Astrocyte (in vitro differentiated cells and primary cell): Measurements from ENCODE around the gene PTPRN2. TPM values are rescaled to one million over a fixed set of nuclear protein-coding genes. Genes with fewer than 3 reads are reported as not detected.

Experiments
- DNase-seq: peaks from one replicate; pipeline ENCODE4 v3.0.0-alpha.2; 2010; ENCODE audit warnings: low read depth
- FAIRE-seq: peaks from 2 replicates; lab custom pipeline; 2011; peaks lifted over from hg19 to GRCh38; lab: Jason Lieb, UNC
- H2AFZ ChIP-seq: 2 replicates; pipeline ENCODE4 v1.6.0; 2012; ENCODE audit warnings: low read depth, low read length, inconsistent platforms
- H3K27ac ChIP-seq: 2 replicates; pipeline ENCODE4 v1.5.1; 2011; ENCODE audit warnings: low read depth, low read length, inconsistent platforms
- H3K27me3 ChIP-seq: 2 replicates; pipeline ENCODE4 v1.6.0; 2011; ENCODE audit warnings: low read length, inconsistent platforms; ENCODE audit not compliant: insufficient read depth
- H3K36me3 ChIP-seq: 2 replicates; pipeline ENCODE4 v1.5.1; 2011; ENCODE audit warnings: low read length, inconsistent platforms; ENCODE audit not compliant: insufficient read depth
- H3K4me1 ChIP-seq: 2 replicates; pipeline ENCODE4 v1.5.1; 2011; ENCODE audit warnings: low read length, inconsistent platforms; ENCODE audit not compliant: insufficient read depth
- H3K4me2 ChIP-seq: 2 replicates; pipeline ENCODE4 v1.6.0; 2012; ENCODE audit warnings: low read length, inconsistent platforms
- H3K4me3 ChIP-seq: 2 replicates; pipeline ENCODE4 v1.5.1; 2011; ENCODE audit warnings: low read depth, mild to moderate bottlenecking, low read length, inconsistent platforms; ENCODE audit not compliant: insufficient read depth
- H3K79me2 ChIP-seq: 2 replicates; pipeline ENCODE4 v1.6.0; 2012; ENCODE audit warnings: mild to moderate bottlenecking, low read length, inconsistent platforms; ENCODE audit not compliant: insufficient read depth
- H3K9ac ChIP-seq: 2 replicates; pipeline ENCODE4 v1.6.0; 2012; ENCODE audit warnings: mild to moderate bottlenecking, low read length, inconsistent platforms
- H3K9me3 ChIP-seq: 2 replicates; pipeline ENCODE4 v1.5.1; 2012; ENCODE audit warnings: low read depth, mild to moderate bottlenecking, low read length, inconsistent platforms; ENCODE audit not compliant: insufficient read depth
- H4K20me1 ChIP-seq: 2 replicates; pipeline ENCODE4 v1.6.0; 2012; ENCODE audit warnings: low read length, inconsistent platforms; ENCODE audit not compliant: insufficient read depth
- H3K27ac Mint-ChIP-seq: one replicate; pipeline ENCODE4 v1.8.0; 2021; ENCODE audit warnings: mild to moderate bottlenecking, mixed read lengths; ENCODE audit not compliant: unreplicated experiment
- H3K27me3 Mint-ChIP-seq: one replicate; pipeline ENCODE4 v1.8.0; 2021; ENCODE audit warnings: low read depth, mixed read lengths; ENCODE audit not compliant: unreplicated experiment
- H3K36me3 Mint-ChIP-seq: one replicate; pipeline ENCODE4 v1.8.0; 2021; ENCODE audit warnings: low read depth, mixed read lengths; ENCODE audit not compliant: unreplicated experiment
- H3K4me1 Mint-ChIP-seq: one replicate; pipeline ENCODE4 v1.8.0; 2021; ENCODE audit warnings: low read depth, mixed read lengths; ENCODE audit not compliant: unreplicated experiment
- H3K4me3 Mint-ChIP-seq: one replicate; pipeline ENCODE4 v1.8.0; 2021; ENCODE audit warnings: mild to moderate bottlenecking, moderate library complexity, mixed read lengths; ENCODE audit not compliant: unreplicated experiment
- H3K9me3 Mint-ChIP-seq: one replicate; pipeline ENCODE4 v1.8.0; 2021; ENCODE audit warnings: mild to moderate bottlenecking, mixed read lengths; ENCODE audit not compliant: unreplicated experiment
- CTCF ChIP-seq: IDR thresholded peaks from 2 replicates; pipeline ENCODE4 v1.5.1; 2011; ENCODE audit warnings: low read depth, mild to moderate bottlenecking, inconsistent platforms, low read length, moderate library complexity; ENCODE audit not compliant: insufficient read depth
- EZH2 ChIP-seq: IDR thresholded peaks from 2 replicates; pipeline ENCODE4 v1.6.1; 2012; ENCODE audit warnings: mild to moderate bottlenecking, low read length, inconsistent platforms; ENCODE audit not compliant: insufficient read depth
- total RNA-seq: library from RNA; stranded (reverse); gene quantifications from 2 replicates; pipeline ENCODE4 v1.2.1, GENCODE V29; 2021

The PTPRN2 gene
- total RNA-seq, 1 donor from 2014 or later: 0.09 TPM

- Histone ChIP-seq H3K4me3 (no peak overlapping the region), H3K27ac (no peak overlapping the region), H3K9ac (no peak overlapping the region), H3K4me2 (no peak overlapping the region), H3K4me1 (no peaks in the 10 kb centered on the region), H3K36me3 (peaks cover 2% of the 10 kb centered on the region), H3K27me3 (no peaks in the 10 kb centered on the region), H3K9me3 (peaks cover 8% of the 10 kb centered on the region), H3K79me2 (no peaks in the 10 kb centered on the region), H2AFZ (no peak overlapping the region), H4K20me1 (no peaks in the 10 kb centered on the region)
- no peaks in the 10 kb centered on the region for H3K27me3 Mint-ChIP-seq
- no peaks in the 10 kb centered on the region for H3K4me1 Mint-ChIP-seq
- H3K4me3 Mint-ChIP-seq: no peak overlapping the region
- TF ChIP-seq EZH2 (no peak), CTCF (no peak)
- H3K27ac Mint-ChIP-seq: no peak overlapping the region
- no peak for FAIRE-seq
- no peaks in the 10 kb centered on the region for H3K36me3 Mint-ChIP-seq
- no peak for DNase-seq
- peaks cover 20% of the 10 kb centered on the region for H3K9me3 Mint-ChIP-seq
Measured at GRCh38 chr7:157643525-157643970, 944.1 kb downstream of the PTPRN2 start.

- H3K36me3 ChIP-seq: peaks cover 2% of the 10 kb centered on the region
- H3K9ac ChIP-seq: no peak overlapping the region
- H3K27ac ChIP-seq: no peak overlapping the region
- FAIRE-seq (no peak), DNase-seq (no peak)
- H3K9me3 Mint-ChIP-seq: peaks cover 22% of the 10 kb centered on the region
- H3K4me1 Mint-ChIP-seq: no peaks in the 10 kb centered on the region
- no peak overlapping the region for H3K4me3 Mint-ChIP-seq
- peaks cover 8% of the 10 kb centered on the region for H3K9me3 ChIP-seq
- H4K20me1 ChIP-seq: no peaks in the 10 kb centered on the region
- no peaks in the 10 kb centered on the region for H3K27me3 ChIP-seq
- no peak overlapping the region for H3K4me2 ChIP-seq
- H3K4me3 ChIP-seq: no peak overlapping the region
- no peak overlapping the region for H3K27ac Mint-ChIP-seq
- no peaks in the 10 kb centered on the region for H3K27me3 Mint-ChIP-seq
- no peaks in the 10 kb centered on the region for H3K36me3 Mint-ChIP-seq
- no peak overlapping the region for H2AFZ ChIP-seq
- H3K79me2 ChIP-seq: no peaks in the 10 kb centered on the region
- TF ChIP-seq CTCF (no peak), EZH2 (no peak)
- no peaks in the 10 kb centered on the region for H3K4me1 ChIP-seq
Measured at GRCh38 chr7:157641866-157642265, 945.8 kb downstream of the PTPRN2 start.

GRCh38 chr7:157640144-157640543 is 947.5 kb downstream of the PTPRN2 start:
- H3K4me1 Mint-ChIP-seq: no peaks in the 10 kb centered on the region
- H3K27me3 ChIP-seq: no peaks in the 10 kb centered on the region
- no peak overlapping the region for H3K4me3 Mint-ChIP-seq
- H3K4me2 ChIP-seq: no peak overlapping the region
- H3K9ac ChIP-seq: no peak overlapping the region
- peaks cover 26% of the 10 kb centered on the region for H3K9me3 Mint-ChIP-seq
- no peak overlapping the region for H3K4me3 ChIP-seq
- H3K79me2 ChIP-seq: no peaks in the 10 kb centered on the region
- peaks cover 8% of the 10 kb centered on the region for H3K9me3 ChIP-seq
- H3K27ac ChIP-seq: no peak overlapping the region
- no peaks in the 10 kb centered on the region for H4K20me1 ChIP-seq
- TF ChIP-seq EZH2 (no peak), CTCF (no peak)
- H3K27ac Mint-ChIP-seq: no peak overlapping the region
- no peak overlapping the region for H2AFZ ChIP-seq
- no peaks in the 10 kb centered on the region for H3K36me3 Mint-ChIP-seq
- H3K27me3 Mint-ChIP-seq: no peaks in the 10 kb centered on the region
- H3K36me3 ChIP-seq: no peaks in the 10 kb centered on the region
- no peaks in the 10 kb centered on the region for H3K4me1 ChIP-seq
- DNase-seq (no peak), FAIRE-seq (no peak)
